CD1c-positive myeloid dendritic cell (primary cell): ENCODE data around the gene PCDHGA5.
"Not testable (repeated sequence)": the region's sequence is repeated elsewhere in the genome, so short reads cannot be mapped to it uniquely, and the experiment has no call there.

Source experiments
- DNase-seq: peaks from one replicate; pipeline ENCODE4 v3.0.0-alpha.2; 2016; ENCODE audit errors: extremely low spot score

Gene PCDHGA5

DNA sequence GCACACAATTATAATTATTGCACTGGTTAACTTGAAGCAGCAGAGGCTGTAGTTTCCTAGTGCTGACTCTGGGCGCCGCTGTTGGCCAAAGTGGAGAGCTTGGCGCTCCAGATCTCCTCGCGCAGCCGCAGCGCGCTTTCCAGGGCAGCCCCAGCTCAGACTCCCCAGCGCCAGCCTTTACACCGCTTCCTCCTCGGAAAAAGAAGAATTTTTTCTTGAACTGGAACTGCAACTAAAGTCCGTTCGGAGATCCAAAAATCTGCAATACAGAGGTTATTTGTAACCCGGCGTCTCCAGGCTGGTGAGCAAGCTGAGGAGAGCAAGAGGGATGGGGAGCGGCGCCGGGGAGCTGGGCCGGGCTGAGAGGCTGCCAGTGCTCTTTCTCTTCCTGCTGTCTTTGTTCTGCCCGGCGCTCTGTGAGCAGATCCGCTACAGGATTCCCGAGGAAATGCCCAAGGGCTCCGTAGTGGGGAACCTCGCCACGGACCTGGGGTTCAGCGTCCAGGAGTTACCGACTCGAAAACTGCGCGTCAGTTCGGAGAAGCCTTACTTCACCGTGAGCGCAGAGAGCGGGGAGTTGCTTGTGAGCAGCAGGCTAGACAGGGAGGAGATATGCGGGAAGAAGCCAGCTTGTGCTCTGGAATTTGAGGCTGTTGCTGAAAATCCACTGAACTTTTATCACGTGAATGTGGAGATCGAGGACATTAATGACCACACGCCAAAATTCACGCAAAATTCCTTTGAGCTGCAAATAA is 23.8 kb downstream of the PCDHGA5 start, which contains the start of gene PCDHGB4:
Gene PCDHGB4 (plus strand): TSS at position 142 of the 755 bp plus-strand sequence. CDS start 187 bp downstream, at position 329.
- peak; percentile 44 for DNase-seq

DNA sequence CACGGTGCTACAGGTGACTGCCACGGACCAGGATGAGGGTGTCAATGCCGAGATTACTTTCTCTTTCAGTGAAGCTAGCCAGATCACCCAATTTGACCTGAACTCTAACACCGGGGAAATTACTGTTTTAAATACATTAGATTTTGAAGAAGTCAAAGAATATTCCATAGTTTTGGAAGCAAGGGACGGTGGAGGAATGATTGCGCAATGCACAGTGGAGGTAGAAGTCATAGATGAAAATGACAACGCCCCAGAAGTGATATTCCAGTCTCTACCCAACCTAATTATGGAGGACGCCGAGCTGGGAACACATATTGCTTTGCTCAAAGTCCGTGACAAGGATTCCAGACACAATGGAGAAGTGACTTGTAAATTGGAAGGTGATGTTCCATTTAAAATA is 24.7 kb downstream of the PCDHGA5 start:
- DNase-seq, result no peak

DNA sequence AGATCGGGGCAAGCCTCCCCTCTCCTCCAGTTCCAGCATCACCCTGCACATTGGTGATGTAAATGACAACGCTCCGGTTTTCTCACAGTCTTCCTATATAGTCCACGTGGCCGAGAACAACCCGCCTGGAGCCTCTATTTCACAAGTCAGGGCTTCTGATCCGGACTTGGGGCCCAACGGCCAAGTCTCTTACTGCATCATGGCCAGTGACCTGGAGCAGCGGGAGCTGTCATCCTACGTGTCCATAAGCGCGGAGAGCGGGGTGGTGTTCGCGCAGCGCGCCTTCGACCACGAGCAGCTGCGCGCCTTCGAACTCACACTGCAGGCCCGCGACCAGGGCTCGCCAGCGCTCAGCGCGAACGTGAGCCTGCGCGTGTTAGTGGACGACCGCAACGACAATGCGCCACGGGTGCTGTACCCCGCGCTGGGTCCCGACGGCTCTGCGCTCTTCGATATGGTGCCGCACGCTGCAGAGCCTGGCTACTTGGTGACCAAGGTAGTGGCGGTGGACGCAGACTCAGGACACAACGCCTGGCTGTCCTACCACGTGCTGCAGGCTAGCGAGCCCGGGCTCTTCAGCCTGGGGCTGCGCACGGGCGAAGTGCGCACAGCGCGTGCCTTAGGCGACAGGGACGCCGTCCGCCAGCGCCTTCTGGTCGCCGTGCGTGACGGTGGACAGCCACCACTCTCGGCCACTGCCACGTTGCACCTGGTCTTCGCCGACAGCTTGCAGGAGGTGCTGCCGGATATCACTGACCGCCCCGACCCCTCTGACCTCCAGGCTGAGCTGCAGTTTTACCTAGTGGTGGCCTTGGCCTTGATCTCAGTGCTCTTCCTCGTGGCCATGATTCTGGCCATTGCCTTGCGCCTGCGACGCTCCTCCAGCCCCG is 25.4 kb downstream of the PCDHGA5 start:
- DNase-seq, result no peak

DNA sequence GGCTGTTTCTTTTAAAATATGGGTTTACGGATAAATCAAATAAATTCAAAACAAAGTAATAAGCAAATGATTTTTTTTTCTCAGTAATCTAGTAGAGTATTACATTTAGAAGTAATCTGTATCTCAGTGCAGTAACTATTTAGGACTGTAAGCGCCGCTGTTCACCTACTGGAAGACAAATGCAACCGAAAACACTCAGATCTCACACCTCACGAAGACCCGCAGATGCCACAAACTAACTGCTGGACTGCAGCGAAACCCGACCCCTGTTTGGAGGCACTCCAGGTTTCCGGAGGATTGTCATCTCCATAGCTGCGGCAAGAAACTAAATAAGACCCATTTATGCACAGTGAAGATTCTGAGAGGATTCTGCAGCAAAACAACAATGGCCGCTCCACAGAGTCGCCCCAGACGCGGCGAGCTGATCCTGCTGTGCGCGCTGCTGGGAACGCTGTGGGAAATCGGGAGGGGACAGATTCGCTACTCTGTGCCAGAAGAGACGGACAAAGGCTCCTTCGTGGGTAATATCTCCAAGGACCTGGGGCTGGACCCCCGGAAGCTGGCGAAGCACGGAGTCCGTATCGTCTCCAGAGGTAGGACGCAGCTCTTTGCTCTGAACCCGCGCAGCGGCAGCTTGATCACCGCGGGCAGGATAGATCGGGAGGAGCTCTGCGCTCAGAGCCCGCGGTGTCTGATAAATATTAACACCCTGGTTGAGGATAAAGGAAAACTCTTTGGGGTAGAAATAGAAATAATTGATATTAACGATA is 28.7 kb downstream of the PCDHGA5 start, which contains the start of gene PCDHGA8:
Gene PCDHGA8 (plus strand): TSS at position 205 of the 770 bp plus-strand sequence. CDS start 181 bp downstream, at position 386.
- no peak for DNase-seq

DNA sequence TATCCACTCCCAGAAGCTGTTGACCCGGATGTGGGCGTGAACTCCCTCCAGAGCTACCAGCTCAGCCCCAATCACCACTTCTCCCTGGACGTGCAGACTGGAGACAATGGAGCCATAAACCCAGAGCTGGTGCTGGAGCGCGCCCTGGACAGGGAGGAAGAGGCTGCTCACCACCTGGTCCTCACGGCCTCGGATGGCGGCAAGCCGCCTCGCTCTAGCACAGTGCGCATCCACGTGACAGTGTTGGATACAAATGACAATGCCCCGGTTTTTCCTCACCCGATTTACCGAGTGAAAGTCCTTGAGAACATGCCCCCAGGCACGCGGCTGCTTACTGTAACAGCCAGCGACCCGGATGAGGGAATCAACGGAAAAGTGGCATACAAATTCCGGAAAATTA is 29.3 kb downstream of the PCDHGA5 start:
- DNase-seq, result no peak

DNA sequence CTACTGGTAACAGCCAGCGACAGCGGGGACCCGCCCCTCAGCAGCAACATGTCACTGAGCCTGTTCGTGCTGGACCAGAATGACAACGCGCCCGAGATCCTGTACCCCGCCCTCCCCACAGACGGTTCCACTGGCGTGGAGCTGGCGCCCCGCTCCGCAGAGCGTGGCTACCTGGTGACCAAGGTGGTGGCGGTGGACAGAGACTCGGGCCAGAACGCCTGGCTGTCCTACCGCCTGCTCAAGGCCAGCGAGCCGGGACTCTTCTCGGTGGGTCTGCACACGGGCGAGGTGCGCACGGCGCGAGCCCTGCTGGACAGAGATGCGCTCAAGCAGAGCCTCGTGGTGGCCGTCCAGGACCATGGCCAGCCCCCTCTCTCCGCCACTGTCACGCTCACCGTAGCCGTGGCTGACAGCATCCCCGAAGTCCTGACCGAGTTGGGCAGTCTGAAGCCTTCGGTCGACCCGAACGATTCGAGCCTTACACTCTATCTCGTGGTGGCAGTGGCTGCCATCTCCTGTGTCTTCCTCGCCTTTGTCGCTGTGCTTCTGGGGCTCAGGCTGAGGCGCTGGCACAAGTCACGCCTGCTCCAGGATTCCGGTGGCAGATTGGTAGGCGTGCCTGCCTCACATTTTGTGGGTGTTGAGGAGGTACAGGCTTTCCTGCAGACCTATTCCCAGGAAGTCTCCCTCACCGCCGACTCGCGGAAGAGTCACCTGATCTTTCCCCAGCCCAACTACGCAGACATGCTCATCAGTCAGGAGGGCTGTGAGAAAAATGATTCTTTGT is 30.6 kb downstream of the PCDHGA5 start:
- DNase-seq, result not testable (repeated sequence)

DNA sequence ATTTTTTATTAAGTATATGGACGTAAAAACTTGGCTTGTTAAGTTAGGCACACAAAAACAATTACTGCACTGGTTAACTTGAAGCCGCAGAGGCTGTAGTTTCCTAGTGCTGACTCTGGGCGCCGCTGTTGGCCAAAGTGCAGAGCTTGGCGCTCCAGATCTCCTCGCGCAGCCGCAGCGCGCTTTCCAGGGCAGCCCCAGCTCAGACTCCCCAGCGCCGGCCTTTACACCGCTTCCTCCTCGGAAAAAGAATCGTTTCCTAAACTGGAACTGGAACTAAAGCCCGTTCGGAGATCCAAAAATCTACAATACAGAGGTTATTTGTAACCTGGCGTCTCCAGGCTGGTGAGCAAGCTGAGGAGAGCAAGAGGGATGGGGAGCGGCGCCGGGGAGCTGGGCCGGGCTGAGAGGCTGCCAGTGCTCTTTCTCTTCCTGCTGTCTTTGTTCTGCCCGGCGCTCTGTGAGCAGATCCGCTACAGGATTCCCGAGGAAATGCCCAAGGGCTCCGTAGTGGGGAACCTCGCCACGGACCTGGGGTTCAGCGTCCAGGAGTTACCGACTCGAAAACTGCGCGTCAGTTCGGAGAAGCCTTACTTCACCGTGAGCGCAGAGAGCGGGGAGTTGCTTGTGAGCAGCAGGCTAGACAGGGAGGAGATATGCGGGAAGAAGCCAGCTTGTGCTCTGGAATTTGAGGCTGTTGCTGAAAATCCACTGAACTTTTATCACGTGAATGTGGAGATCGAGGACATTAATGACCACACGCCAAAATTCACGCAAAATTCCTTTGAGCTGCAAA is 34.0 kb downstream of the PCDHGA5 start, which contains the start of gene PCDHGB5:
Gene PCDHGB5 (plus strand): TSS at position 192 of the 796 bp plus-strand sequence. CDS start 181 bp downstream, at position 373.
- DNase-seq, result peak; percentile 62

DNA sequence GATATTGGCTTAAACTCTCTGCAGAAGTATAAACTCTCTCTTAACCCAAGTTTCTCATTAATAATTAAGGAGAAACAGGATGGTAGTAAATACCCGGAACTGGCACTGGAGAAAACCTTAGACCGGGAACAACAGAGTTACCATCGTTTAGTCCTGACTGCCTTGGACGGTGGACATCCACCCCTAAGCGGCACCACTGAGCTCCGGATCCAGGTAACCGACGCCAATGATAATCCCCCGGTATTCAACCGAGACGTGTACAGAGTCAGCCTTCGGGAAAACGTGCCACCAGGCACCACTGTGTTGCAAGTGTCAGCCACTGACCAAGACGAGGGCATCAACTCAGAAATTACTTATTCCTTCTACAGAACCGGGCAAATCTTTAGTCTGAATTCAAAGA is 34.6 kb downstream of the PCDHGA5 start:
- DNase-seq, result no peak

DNA sequence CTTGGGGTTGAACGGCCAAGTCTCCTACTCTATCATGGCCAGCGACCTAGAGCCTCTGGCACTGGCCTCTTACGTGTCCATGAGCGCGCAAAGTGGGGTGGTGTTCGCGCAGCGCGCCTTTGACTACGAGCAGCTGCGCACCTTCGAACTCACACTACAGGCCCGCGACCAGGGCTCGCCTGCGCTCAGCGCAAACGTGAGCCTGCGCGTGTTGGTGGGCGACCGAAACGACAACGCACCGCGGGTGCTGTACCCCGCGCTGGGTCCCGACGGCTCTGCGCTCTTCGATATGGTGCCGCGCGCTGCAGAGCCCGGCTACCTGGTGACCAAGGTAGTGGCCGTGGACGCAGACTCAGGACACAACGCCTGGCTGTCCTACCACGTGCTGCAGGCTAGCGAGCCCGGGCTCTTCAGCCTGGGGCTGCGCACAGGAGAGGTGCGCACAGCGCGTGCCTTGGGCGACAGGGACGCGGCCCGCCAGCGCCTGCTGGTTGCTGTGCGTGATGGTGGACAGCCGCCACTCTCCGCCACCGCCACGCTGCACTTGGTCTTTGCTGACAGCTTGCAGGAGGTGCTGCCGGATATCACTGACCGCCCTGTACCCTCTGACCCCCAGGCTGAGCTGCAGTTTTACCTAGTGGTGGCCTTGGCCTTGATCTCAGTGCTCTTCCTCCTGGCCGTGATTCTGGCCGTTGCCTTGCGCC is 35.7 kb downstream of the PCDHGA5 start:
- no peak for DNase-seq

DNA sequence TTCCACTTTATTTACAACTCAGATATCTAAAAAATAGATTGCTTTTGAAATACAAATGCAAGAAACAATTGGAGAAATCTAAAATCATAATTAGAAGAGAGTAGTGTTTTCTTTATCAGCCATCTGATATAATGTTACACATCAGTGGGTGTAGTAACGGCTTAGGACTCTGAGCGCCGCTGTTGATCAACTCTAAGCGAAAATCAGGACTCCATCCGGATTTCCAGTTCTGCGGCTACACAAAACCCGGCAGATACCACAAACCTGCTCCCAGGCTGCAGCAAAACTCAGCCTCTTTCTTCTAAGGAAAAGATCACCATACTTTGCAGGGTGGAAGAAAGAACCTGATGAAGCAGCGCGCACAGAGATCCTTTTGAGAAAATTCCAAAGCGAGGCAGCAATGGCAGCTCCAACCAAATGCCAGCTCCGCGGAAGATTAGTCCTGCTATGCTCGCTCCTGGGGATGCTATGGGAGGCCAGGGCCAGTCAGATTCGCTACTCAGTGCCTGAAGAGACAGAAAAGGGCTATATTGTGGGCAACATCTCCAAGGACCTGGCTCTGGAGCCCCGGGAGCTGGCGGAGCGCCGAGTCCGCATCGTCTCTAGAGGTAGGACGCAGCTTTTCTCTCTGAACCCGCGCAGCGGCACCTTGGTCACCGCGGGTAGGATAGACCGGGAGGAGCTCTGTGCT is 38.7 kb downstream of the PCDHGA5 start, which contains the start of gene PCDHGA9:
Gene PCDHGA9 (plus strand): TSS at position 226 of the 691 bp plus-strand sequence. CDS start 175 bp downstream, at position 401.
- peak; percentile 53 for DNase-seq

DNA sequence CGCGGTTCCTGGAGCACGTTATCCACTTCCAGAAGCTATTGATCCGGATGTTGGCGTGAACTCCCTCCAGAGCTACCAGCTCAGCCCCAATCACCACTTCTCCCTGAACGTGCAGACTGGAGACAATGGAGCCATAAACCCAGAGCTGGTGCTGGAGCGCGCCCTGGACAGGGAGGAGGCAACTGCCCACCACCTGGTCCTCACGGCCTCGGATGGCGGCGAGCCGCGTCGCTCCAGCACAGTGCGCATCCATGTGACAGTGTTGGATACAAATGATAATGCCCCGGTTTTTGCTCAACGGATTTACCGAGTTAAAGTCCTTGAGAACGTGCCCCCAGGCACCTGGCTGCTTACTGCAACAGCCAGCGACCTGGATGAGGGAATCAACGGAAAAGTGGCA is 39.4 kb downstream of the PCDHGA5 start:
- DNase-seq, result no peak

DNA sequence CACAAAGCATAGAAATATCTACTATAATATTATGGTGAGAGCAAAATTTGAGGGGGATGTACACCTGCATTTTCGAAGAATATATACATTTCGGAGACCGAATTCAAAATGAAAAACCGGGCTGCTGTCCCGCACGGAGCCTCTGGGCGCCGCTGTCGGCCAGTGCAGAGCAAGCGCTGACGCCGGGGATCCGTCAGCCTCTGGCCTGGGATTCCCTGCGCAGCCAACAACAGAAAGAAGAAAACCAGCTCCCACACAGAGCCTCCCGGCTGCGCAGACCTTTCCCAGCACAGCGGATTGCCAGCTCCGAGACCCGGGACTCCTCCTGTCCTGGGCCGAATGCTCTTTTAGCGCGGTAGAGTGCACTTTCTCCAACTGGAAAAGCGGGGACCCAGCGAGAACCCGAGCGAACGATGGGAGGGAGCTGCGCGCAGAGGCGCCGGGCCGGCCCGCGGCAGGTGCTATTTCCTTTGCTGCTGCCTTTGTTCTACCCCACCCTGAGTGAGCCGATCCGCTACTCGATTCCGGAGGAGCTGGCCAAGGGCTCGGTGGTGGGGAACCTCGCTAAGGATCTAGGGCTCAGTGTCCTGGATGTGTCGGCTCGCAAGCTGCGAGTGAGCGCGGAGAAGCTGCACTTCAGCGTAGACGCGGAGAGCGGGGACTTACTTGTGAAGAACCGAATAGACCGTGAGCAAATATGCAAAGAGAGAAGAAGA is 44.0 kb downstream of the PCDHGA5 start, which contains the start of gene PCDHGB6:
Gene PCDHGB6 (plus strand): TSS at position 232 of the 716 bp plus-strand sequence. CDS start 182 bp downstream, at position 414.
- peak; percentile 59 for DNase-seq

DNA sequence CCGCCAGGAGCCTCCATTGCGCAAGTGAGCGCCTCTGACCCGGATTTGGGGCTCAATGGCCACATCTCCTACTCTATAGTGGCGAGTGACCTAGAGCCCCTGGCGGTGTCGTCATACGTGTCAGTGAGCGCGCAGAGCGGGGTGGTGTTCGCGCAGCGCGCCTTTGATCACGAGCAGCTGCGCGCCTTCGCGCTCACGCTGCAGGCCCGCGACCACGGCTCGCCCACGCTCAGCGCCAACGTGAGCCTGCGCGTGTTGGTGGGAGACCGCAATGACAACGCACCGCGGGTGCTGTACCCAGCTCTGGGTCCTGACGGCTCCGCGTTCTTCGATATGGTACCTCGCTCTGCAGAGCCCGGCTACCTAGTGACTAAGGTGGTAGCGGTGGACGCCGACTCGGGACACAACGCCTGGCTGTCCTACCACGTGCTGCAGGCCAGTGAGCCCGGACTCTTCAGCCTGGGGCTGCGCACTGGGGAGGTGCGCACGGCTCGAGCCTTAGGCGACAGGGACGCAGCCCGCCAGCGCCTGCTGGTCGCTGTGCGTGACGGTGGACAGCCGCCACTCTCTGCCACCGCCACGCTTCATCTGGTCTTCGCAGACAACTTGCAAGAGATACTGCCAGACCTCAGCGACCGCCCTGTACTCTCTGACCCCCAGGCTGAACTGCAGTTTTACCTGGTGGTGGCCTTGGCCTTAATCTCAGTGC is 45.8 kb downstream of the PCDHGA5 start:
- DNase-seq, result no peak

DNA sequence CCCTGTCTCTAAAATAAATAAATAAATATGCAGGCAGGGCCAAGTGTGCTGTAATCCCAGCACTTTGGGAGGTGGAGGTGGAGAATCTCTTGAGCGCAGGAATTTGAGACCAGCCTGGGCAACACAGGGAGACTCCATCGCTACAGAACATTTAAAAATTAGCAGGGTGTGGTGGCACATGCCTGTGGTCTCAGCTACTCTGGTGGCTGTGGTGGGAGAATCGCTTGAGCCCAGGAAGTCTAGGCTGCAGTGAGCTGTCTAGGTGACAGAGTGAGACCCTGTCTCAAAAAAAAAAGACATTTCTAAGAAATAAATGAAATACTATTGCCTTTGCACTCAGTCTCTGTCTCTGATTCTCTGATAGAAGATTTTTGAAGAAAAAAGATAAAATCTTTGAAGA is 47.6 kb downstream of the PCDHGA5 start:
- no peak for DNase-seq

DNA sequence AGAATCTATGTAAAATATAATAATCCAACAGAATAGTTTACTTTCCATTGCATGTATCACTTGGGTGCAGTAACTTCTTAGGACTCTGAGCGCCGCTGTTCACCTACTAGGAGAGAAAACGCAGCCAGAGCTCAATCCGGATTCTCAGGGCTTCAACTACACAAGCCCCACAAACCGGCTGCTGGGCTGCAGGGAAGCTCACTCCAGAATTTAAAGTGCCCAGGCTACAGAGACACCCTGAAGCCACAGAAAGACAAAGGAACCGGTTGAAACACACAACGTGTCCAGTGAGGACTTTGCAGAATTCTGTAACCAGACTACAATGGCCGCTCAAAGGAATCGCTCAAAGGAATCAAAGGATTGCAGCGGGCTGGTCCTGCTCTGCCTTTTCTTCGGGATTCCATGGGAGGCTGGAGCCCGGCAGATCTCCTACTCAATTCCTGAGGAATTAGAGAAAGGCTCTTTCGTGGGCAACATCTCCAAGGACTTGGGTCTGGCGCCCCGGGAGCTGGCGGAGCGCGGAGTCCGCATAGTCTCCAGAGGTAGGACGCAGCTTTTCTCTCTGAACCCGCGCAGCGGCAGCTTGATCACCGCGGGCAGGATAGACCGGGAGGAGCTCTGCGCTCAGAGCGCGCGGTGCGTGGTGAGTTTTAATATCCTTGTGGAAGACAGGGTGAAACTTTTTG is 49.0 kb downstream of the PCDHGA5 start, which contains the start of gene PCDHGA10:
Gene PCDHGA10 (plus strand): TSS at position 134 of the 686 bp plus-strand sequence. CDS start 189 bp downstream, at position 323.
- DNase-seq, result peak; percentile 72

DNA sequence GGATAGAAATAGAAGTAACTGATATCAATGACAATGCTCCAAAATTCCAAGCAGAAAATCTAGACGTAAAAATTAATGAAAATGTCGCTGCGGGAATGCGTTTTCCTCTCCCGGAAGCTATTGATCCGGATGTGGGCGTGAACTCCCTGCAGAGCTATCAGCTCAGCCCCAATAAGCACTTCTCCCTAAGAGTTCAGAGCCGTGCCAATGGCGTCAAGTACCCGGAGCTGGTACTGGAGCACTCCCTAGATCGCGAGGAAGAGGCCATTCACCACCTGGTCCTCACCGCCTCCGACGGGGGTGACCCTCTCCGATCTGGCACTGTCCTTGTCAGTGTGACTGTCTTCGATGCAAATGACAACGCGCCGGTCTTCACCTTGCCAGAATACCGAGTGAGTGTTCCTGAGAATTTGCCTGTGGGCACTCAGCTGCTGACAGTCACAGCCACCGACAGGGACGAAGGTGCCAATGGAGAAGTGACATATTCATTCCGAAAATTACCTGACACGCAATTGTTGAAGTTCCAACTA is 49.6 kb downstream of the PCDHGA5 start:
- DNase-seq, result no peak
